HS-27A (cell line): ENCODE results near the gene CCDC3.
"Not testable (repeated sequence)": the region's sequence is repeated elsewhere in the genome, so short reads cannot be mapped to it uniquely, and the experiment has no call there.

Experiments
- DNase-seq: peaks from one replicate; pipeline ENCODE4 v3.0.0-alpha.2; 2012; ENCODE audit warnings: low read depth, missing footprints

CCDC3 gene

GRCh38 chr10:12887780-12888179, 113.7 kb downstream of the CCDC3 start:
- DNase-seq: no peak

- no peak for DNase-seq
Measured at GRCh38 chr10:12884851-12885250, 116.7 kb downstream of the CCDC3 start.

GRCh38 chr10:12880423-12880822, 121.1 kb downstream of the CCDC3 start:
- no peak for DNase-seq

GRCh38 chr10:12877150-12877549, 124.4 kb downstream of the CCDC3 start:
- no peak for DNase-seq

- no peak for DNase-seq
Measured at GRCh38 chr10:12876266-12876665, 125.2 kb downstream of the CCDC3 start.

GRCh38 chr10:12875100-12875499, 126.4 kb downstream of the CCDC3 start:
- no peak for DNase-seq

GRCh38 chr10:12874501-12874900, 127.0 kb downstream of the CCDC3 start:
- no peak for DNase-seq

- DNase-seq: no peak
Measured at GRCh38 chr10:12873172-12873571, 128.3 kb downstream of the CCDC3 start.

- no peak for DNase-seq
Measured at GRCh38 chr10:12872577-12872976, 128.9 kb downstream of the CCDC3 start.

GRCh38 chr10:12869427-12869826, 132.1 kb downstream of the CCDC3 start:
- no peak for DNase-seq

GRCh38 chr10:12868229-12868628, 133.3 kb downstream of the CCDC3 start:
- no peak for DNase-seq

GRCh38 chr10:12865515-12865914, 136.0 kb downstream of the CCDC3 start:
- DNase-seq: not testable (repeated sequence)

- no peak for DNase-seq
Measured at GRCh38 chr10:12862459-12862858, 139.1 kb downstream of the CCDC3 start.

- no peak for DNase-seq
Measured at GRCh38 chr10:12854988-12855387, 146.5 kb downstream of the CCDC3 start.

GRCh38 chr10:12852687-12853086, 148.8 kb downstream of the CCDC3 start:
- no peak for DNase-seq

GRCh38 chr10:12849319-12850181, 152.0 kb downstream of the CCDC3 start:
- no peak for DNase-seq

GRCh38 chr10:12848439-12849173, 152.9 kb downstream of the CCDC3 start:
- no peak for DNase-seq

- no peak for DNase-seq
Measured at GRCh38 chr10:12847361-12847975, 154.0 kb downstream of the CCDC3 start.

- no peak for DNase-seq
Measured at GRCh38 chr10:12846718-12847117, 154.8 kb downstream of the CCDC3 start.
